HG03139 (cell line): ENCODE results near the gene BTN1A1.

ENCODE experiments used
- ATAC-seq: cut with Tn5 transposase; IDR thresholded peaks from one replicate; pipeline ENCODE4 v1.9.1; 2021; ENCODE audit not compliant: unreplicated experiment

BTN1A1 gene

DNA sequence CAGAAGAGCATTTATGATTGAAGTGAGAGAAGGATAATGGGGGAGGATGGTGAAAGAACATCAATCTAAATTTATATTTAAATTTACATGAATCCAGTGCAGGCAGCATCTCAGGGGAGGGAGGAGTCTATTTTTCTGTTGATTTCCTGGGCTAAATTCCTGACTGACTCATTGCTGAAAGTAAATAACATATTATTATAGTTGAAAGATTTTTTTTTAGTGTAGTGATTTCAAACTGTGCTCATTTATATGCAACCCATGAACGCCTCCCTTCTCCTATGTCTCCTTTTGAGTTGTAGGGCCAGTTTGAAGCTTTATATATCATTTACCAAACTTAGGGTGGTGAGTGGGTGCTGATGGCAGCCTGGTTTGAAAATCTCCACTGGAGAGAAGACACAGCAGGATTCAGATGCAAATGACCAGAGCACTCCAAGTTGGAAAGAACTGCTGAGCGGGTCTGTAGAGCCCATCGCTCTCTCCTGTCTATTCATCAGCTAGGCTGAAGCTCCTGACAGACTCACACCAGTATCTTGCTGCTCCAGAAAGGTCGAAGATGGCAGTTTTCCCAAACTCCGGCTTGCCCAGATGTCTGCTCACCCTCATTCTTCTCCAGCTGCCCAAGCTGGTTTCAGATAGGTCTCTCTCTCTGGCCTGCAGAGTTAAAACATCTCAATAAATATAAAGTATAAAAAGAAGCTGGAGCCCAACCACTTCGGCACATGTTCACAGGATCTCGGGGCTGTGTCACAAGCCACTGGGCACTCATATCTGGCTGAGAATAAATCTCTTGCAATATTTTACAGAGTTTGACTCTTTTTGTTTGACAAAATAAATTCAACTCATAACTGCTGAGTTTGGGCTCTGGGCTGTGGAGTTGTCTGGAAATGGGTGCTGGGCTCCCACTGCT, 24.0 kb upstream of the BTN1A1 start:
- ATAC-seq, result no peak

DNA sequence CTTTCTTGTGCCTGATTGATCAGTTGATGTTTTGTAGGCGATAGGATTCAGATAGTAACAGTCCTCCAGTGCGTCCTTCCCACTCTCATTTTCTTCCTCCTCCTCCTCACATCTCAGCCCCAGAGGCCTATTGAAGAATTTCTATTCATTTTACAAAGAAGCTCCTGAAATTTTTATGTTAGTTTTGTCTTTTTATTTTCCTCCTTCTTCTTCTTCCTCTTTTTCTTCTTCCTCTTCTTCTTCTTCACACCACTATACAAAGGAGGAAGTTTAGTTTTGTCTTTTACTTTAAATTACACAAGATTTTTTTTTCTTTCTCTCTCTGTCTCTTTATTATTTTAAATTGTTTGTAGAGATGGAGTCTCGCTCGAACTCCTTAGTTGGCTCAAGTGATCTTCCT, 23.2 kb upstream of the BTN1A1 start:
- ATAC-seq, result no peak

DNA sequence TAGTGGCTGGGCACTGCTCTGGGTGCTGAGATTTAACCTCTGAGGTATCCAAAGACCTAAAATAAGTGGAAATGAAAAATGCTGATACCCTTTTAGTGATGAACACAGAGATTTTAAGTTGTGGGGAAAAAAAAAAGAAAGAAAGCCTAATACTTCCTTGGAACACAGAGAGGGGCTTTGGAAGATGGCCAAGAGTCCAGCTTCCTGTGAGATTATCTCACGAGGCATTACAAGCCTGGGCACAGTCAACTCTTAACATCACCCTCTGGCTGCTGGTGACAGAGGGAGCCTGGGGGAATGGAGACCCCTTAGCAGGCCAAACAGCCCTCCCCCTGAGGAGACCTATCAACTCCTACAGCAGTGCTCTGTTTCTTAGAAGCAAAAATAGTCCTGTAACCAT, 22.7 kb upstream of the BTN1A1 start:
- no peak for ATAC-seq

DNA sequence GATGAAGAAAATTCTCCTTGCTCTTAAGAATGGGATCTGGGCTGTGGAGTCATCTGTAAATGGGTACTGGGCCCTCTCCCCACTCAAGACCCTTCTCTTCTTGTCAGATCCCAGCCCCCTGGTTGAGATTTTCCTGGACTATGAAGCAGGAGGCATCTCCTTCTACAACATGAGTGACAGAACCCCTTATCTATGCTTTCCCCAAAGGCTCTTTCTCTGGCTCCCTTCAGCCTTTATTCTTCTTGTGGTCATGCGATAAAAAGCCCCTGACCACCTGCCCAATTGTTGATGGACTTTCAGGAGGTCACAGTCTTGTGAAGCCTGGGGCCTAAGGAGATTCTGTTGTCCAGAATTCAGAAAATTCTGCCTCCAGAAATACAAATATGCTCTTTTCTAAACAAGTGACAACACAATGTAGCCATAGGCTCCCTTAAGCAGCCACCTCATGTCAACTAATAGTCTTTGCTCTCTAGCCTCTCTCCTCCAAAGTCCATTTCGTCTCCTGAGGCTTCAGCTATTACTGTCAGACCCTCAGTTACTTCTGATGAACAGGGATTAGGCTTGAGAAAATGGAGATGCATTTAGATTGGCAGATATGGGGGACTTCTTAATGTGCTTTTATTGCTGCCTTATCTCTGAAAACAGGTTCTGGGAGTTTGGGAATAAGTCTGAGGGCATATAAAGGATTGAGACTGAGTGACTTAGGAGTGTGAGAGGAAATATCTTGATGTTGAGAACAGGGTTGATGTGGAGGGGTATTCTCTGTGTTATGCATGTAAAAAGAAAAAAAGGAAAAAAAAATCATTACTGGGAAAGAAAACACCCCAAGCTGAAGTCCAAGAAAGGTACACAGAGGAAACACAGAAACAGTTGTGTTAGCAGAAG, 21.8 kb upstream of the BTN1A1 start:
- ATAC-seq, result no peak

DNA sequence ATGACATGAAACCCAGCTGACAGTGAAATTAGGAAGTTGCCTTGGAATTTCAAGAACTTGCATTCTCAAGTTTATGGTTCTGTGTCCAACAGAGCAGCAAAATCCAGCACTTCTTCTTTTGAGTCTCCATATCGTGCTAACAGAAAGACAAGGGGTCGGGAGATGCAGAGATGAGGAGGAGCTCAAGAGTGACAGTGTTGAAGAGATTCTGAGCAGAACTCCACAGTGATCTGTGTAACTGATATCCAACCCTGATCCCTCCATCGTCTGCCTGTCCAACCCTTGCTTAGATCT, 21.2 kb upstream of the BTN1A1 start:
- no peak for ATAC-seq

DNA sequence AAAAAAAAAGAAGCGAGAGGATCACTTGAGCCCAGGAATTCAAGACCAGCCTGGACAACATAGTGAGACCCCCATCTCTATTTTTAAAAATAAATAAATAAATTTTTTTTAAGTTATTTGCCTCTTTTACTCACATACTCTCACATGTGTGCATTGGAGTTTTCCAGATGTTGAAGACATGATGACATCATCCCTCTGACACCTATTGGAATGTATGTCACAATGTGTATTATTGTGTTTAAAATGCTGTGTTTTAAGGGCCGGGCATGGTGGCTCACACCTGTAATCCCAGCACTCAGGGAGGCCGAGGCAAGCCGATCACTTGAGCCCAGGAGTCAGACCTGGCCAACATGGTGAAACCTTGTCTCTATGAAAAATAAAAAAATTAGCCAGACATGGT, 17.8 kb upstream of the BTN1A1 start:
- no peak for ATAC-seq

DNA sequence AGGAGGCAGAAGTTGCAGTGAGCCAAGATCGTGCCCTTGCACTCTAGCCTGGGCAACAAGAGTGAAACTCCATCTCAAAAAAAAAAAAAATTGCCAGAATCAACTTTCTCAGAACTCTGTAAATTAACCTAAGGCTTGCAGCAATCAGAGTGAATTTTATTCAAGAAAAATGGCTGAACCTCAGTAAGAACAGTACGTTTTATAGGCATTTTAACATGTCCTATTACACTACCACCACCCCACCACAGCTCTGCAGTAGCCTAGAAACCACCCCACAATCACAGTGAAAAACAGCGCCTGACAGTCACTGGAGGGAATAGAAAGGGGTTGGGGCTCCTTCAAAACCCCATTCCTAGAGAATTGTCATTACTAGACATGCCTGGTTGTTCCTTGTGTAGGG, 16.4 kb upstream of the BTN1A1 start:
- no peak for ATAC-seq

DNA sequence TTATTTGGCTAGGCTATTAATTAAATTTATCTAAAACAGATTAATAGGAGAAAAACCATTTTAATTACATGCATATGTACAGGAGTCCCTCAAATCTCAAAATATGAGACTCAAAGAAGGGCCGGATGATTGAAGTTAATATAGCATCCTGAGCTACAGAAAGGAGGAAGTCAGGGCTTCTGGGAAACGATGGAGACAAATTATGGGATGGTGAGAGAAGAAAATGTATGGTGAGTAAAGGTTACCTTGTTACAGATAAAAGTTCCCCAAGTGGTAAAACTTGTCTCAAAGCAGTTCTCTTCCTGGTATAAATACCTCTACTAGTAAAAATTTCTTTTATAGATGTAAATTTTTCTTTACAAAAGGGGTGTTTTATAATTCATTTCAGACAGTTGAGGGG, 15.9 kb upstream of the BTN1A1 start:
- ATAC-seq, result no peak

DNA sequence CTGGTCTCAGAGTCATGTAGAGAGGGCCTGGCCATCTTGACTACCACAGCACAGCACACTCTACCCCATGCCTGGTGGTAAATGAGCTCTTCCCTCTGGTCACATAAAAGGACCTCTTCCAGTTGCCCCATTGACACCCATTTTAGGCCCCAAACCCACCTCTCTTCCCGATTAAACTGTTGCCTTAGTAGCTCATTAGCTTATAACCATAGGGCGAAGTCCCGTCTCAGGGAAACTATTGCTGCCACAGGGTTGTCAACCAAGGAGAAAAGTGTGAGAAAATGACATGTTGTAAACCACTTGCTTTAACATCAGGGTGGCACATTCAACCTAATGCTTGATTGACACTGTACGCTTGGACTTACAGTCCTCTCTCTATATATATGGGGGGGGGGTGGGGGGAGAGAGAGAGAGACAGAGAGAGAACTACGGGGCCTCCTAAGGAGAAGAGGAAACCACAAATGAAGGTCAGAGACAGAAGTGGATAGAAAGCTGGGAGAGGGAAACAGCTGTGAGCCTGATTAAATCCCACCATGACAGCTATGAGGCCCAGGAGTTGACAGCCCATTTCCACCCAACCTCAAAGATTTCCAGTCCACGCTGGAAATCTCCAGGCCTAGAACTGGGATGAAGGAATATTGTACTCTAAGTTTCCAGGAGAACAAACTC, 14.9 kb upstream of the BTN1A1 start:
- ATAC-seq, result no peak

DNA sequence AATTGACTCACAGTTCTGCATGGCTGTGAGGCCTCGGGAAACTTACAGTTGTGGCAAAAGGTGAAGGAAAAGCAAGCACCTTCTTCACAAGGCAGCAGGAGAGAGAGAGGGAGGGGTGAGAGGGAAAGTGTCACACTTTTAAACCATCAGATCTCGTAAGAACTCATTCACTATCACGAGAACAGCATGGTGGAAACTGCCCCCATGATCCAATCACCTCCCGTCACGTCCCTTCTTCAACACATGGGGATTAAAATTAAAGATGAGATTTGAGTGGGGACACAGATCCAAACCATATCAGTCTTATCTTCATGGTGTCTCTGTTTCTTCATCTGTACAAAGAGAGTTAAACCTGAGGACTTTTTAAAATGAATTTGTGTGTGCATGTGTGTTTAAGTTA, 13.7 kb upstream of the BTN1A1 start:
- no peak for ATAC-seq

DNA sequence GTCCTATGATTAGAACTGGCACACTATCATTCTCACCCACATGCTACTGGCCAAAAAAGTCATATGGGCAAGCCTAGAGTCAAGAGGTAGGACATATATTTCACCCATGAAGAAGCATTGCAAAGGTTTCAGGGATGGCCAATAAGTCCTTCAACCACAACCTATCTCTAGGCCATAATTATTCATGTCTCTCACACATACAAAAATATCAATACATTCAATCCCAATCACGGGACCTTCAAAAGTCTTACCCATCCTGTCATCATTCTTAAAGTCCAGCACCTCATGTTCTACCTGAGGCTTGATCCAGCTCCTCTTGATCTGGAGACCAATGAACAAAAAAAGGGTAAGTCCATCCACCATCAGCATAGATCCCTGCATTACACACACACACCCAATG, 12.6 kb upstream of the BTN1A1 start:
- no peak for ATAC-seq

DNA sequence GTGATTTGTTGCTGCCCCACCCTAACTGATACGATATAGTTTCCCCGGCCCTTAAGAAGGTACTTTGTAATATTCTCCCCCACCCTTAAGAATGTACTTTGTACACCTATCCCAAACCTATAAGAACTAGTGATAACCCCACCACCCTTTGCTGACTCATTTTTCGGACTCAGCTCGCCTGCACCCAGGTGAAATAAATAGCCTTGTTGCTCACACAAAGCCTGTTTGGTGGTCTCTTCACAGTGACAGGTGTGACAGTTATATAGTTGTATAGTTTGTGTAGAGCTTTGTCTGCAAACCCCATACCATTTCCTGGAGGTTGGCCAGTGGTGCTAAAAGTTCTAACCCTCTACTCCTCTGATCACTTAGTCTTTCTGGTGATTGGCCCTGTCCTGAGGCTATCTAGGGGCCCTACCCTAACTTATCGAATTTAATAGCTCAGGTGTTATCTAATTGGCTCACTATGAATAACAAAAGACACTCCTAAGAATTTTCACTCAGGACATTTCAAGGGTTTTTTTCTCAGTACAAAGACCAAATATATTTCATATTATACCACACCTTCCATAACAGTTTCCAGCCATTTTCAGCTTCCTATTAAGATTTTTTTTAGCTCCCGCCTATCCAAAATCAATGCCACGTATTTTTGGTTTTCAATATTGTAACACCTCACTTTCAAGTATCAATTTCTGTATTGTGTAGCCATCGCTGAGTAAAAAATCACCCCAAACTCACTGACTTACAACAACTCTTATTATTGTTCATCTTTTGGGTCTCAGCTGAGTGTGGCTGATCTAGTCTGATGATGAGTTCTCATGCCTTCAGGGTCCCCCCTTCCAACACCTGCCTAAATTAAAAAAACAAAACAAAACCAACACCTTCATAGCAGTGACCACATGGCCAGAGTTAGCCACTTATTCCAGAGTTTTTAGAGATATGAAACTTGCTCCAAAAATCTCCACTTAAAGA, 9.8 kb upstream of the BTN1A1 start:
- ATAC-seq, result no peak

DNA sequence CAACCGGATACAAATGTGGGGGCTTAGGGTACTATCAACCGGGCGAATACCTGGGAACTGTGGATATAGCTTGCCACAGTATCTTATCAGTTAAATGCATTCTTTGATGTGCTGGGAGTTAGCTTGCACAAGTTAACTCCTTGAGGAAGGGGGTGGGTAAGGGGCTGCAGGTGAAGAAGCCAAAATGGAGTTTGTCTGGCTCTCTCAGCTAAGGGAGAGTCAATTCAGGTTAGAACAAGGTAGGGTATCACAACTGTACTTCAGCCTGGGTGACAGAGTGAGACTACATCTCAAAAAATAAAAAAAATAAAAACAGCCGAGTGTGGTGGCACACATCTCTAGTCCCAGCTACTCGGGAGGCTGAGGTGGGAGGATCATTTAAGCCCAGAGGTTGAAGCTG, 8.5 kb upstream of the BTN1A1 start:
- ATAC-seq, result no peak

DNA sequence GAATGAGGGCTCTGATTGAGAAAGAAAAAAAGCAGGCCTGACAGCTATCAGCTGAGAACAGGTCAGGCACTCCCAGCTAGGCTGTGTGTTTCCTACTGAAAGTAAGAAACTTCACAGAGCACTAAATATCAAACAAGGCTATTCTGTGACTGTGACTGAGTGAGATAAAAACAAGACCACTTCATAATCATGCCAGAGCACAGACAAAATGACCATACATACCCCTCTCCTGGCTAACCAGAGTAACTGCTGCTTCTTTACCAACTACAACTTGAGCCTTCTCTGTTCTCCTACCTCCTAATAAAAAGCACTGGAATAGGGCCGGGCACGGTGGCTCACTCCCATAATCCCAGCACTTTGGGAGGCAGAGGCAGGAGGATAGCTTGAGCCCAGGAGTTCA, 6.8 kb upstream of the BTN1A1 start:
- ATAC-seq, result no peak

DNA sequence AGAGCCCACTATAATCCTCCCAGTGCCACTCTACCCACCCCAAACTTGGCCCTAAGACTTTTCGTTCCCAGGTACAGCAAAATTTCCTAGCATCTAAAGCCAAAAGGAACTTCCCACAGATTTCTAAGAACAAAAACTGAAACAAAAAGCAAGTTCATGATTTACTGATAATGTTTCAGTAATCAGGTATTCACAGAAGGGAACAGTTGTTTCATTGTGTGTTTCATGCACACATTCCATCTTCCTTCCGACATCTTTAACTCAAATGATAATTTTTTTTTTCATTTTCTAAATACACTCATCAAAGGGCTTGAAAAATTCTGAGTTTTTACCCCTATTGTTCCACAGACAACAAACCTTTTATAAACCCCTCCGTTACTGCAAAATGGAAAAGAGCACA, 6.0 kb upstream of the BTN1A1 start:
- no peak for ATAC-seq

DNA sequence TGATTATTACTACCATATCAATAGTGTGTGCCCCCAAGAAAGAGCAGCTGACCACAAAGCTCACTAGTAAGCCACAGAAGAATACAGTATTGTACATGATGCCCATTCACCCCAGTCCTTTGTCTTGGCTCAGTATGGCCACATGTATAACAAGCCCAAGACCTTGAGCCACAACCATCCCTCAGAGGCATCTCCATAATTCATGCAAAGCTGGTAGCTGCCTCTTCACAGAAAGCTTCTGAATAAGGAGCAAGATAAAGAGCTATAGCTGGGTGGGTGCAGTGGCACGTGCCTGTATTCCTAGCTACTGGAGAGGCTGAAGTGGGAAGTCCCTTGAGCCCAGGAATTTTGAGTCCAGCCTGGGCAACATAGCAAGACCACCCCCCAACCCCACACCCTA, 4.8 kb upstream of the BTN1A1 start:
- ATAC-seq, result no peak

DNA sequence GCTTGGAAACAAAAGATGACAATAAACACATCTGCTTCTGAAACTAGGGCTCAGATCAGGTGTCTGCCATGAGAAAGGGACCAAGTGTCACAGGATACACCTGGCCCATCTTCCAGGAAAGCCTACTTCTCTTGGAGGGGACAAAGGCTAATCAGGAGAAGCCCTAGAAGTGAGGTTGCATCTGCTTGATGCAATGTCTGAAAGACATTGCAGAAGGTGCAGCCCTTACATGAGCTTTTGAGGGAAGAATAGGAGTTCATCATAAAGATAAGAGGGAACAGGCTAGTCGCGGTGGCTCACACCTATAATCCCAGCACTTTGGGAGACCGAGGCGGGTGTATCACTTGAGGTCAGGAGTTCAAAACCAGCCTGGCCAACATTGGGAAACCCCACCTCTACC, 2.5 kb upstream of the BTN1A1 start:
- ATAC-seq, result no peak

DNA sequence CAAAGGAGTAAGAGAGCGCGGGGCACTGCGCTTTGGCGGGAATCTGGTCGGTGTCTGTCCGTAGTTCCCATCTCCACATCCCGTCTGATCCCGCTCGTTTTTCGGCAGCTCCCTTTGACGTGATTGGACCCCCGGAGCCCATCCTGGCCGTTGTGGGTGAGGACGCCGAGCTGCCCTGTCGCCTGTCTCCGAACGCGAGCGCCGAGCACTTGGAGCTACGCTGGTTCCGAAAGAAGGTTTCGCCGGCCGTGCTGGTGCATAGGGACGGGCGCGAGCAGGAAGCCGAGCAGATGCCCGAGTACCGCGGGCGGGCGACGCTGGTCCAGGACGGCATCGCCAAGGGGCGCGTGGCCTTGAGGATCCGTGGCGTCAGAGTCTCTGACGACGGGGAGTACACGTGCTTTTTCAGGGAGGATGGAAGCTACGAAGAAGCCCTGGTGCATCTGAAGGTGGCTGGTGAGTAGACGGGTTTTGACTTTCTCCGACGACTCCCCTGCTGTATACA, 1.4 kb downstream of the BTN1A1 start:
- ATAC-seq, result no peak

DNA sequence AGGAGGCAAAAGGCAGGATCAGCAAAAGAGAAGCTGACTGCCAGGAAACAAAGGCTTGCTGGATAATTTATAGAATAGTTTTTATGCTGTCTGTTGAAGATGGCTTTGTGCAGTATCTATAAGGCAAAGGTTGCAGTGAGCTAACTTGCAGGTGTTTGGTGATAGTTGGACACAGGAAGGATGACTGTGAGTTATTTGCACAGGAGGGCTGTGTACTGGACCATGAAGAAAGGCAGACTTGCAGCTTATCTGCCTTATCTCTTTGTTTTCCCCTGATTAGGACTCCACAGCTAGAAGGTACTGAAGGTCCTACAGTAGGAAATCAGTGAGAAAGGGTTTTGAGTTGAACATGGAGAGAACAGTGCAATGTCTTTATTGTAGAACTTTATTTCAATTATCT, 2.1 kb downstream of the BTN1A1 start:
- ATAC-seq, result peak; percentile 63

DNA sequence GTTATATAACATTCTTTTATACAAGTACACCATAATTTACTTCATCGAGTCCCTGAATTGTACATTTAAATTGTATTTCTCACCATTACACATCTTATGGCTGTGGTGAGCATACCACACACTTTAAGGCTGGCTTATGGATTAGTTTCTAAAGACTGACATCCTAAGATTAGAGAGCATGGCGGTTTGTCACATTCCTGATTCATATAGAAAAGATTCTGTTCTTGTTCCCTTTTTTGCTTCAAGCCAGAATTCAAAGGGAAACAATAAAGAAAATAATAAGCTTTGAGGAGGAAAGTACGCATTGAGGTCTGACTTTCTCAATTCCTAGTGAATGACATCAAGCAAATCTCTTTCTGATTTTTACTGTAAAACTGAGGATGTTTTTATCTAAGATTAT, 2.5 kb downstream of the BTN1A1 start:
- ATAC-seq, result no peak

DNA sequence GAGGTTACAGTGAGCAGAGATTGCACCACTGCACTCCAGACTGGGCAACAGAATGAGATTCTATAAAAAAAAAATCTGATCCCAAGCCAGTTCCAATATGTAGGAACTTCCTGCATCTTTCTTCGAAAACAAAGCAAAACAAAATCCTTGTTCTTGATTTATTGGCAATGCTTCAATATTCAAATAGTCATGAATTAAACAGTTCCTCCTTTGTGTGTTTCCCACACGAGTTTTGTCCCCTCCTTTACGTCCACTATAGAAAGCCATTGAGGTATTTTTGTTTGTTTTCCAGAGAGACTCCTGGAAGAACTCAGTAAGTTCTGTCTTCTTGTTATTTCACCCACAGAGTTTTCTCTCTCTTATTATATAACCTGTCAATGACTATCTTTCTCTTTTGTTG, 7.6 kb downstream of the BTN1A1 start:
- no peak for ATAC-seq
